A549 (cell line): Measurements from ENCODE around the gene ESYT3. TPM values are rescaled to one million over a fixed set of nuclear protein-coding genes. Genes with fewer than 3 reads are reported as not detected.
"Not testable (repeated sequence)": the region's sequence is repeated elsewhere in the genome, so short reads cannot be mapped to it uniquely, and the experiment has no call there.

Experiments
- ATAC-seq, 2 experiments: fragments of 200-7000 bp in 1 of 2; fragments of >200 bp in 1 of 2; cut with Nextera tagmentation in 1 of 2; cut with Tn5 transposase in 1 of 2; 3 replicates each; pipeline versions ENCODE4 v1.8.0 to v1.9.1; 2018 to 2020; ENCODE audit warnings: mild to moderate bottlenecking in 1 of 2, moderate library complexity in 1 of 2
- CTCF ChIA-PET: fragments of 300-600 bp; sonication (Branson Sonifier 250); formaldehyde crosslinking; extraction: SDS; loops from one replicate; lab custom pipeline; 2021; ENCODE audit warnings: antibody characterized with exemption, inconsistent platforms; lab: Yijun Ruan, JAX
- POLR2A ChIA-PET: fragments of 350-600 bp; formaldehyde crosslinking; extraction: SDS; loops from one replicate; lab custom pipeline; 2021; ENCODE audit warnings: antibody characterized with exemption, inconsistent platforms; lab: Yijun Ruan, JAX
- DNase-seq, 2 experiments: peaks; one replicate each; pipeline versions ENCODE4 v3.0.0 to v3.0.0-alpha.2; 2011 to 2016; ENCODE audit warnings: low read depth in 1 of 2, low spot score in 1 of 2
- FAIRE-seq: peaks from 2 replicates; lab custom pipeline; 2011; peaks lifted over from hg19 to GRCh38; lab: Jason Lieb, UNC
- H3K27ac ChIP-seq, 2 experiments: fragments of >200 bp; sonication (Bioruptor Twin); formaldehyde crosslinking; 3 replicates each; pipeline ENCODE4 v1.5.1; 2016 to 2017
- H3K4me1 ChIP-seq: fragments of >200 bp; sonication (Bioruptor Twin); formaldehyde crosslinking; 3 replicates; pipeline ENCODE4 v1.6.1; 2016
- H3K4me2 ChIP-seq: fragments of >200 bp; sonication (Bioruptor Twin); formaldehyde crosslinking; 3 replicates; pipeline ENCODE4 v1.6.1; 2016
- H3K4me3 ChIP-seq: fragments of >200 bp; sonication (Bioruptor Twin); formaldehyde crosslinking; 3 replicates; pipeline ENCODE4 v1.5.1; 2016
- H3K9me3 ChIP-seq: fragments of >200 bp; sonication (Bioruptor Twin); formaldehyde crosslinking; 3 replicates; pipeline ENCODE4 v1.6.1; 2016
- CEBPB ChIP-seq, 2 experiments: fragments of >200 bp in 1 of 2; sonication (Bioruptor Twin) in 1 of 2; formaldehyde crosslinking in 1 of 2; IDR thresholded peaks; 2 replicates each; pipeline ENCODE4 v1.6.1; 2012 to 2016
- CHD2 ChIP-seq: fragments of 150-350 bp; IDR thresholded peaks from 2 replicates; pipeline ENCODE4 v1.6.1; 2014; ENCODE audit warnings: low read length; ENCODE audit not compliant: partially characterized antibody
- FOSB ChIP-seq: fragments of 250-450 bp; sonication (Bioruptor Pico); IDR thresholded peaks from 2 replicates; pipeline ENCODE4 v1.5.0; 2020; ENCODE audit warnings: mild to moderate bottlenecking, moderate library complexity
- GATA3 ChIP-seq: IDR thresholded peaks from 2 replicates; pipeline ENCODE4 v1.6.1; 2012; ENCODE audit warnings: borderline replicate concordance
- HDAC2 ChIP-seq: fragments of 200-600 bp; sonication (generic); IDR thresholded peaks from 2 replicates; pipeline ENCODE4 v1.6.1; 2016
- HOXB13 ChIP-seq: fragments of 250-450 bp; sonication (Bioruptor Pico); IDR thresholded peaks from 2 replicates; pipeline ENCODE4 v1.5.0; 2020; ENCODE audit warnings: low read depth, mild to moderate bottlenecking, moderate library complexity
- NR3C1 ChIP-seq: fragments of >200 bp; sonication (Bioruptor Twin); formaldehyde crosslinking; IDR thresholded peaks from 3 replicates; pipeline ENCODE4 v1.6.1; 2017
- PHF8 ChIP-seq: fragments of 200-600 bp; sonication (generic); IDR thresholded peaks from 2 replicates; pipeline ENCODE4 v1.6.1; 2016; ENCODE audit warnings: low read depth, mild to moderate bottlenecking, antibody characterized with exemption, moderate library complexity, borderline replicate concordance
- RAD21 ChIP-seq, 2 experiments: fragments of >200 bp in 1 of 2; sonication (Bioruptor Twin) in 1 of 2; formaldehyde crosslinking in 1 of 2; IDR thresholded peaks in 1 of 2; conservative IDR thresholded peaks in 1 of 2; 2 replicates in 1 of 2; 3 replicates in 1 of 2; pipeline ENCODE4 v1.6.1; 2012 to 2018; ENCODE audit warnings: inconsistent platforms in 1 of 2
- RNF2 ChIP-seq: fragments of 200-600 bp; sonication (generic); IDR thresholded peaks from 2 replicates; pipeline ENCODE4 v1.6.1; 2016; ENCODE audit warnings: low read depth, mild to moderate bottlenecking, antibody characterized with exemption, moderate library complexity, borderline replicate concordance
- WGBS: methylation state at CpG from one replicate; pipeline ENCODE4 v1.1.6; 2017; ENCODE audit errors: missing lambda C conversion rate; 5-methylcytosine and 5-hydroxymethylcytosine counted together
- polyA plus RNA-seq, 4 experiments: library from polyadenylated mRNA; depleted of rRNA in 3 of 4; stranded (reverse); fragments of >200 nt; fragmentation: RNase III in 1 of 4; extraction: RNeasy Plus Mini Kit Qiagen cat#74134 plus additional on column Dnase treatment in 1 of 4; gene quantifications; 2 replicates in 3 of 4; 3 replicates in 1 of 4; pipeline ENCODE4 v1.2.3, GENCODE V29; 2011 to 2017
- TF ChIP-seq, protein P1 (sequence below): fragments of >200 bp; sonication (Bioruptor Twin); formaldehyde crosslinking; IDR thresholded peaks from 3 replicates; pipeline ENCODE4 v1.6.1; 2016
- TF ChIP-seq, protein P2 (sequence below): IDR thresholded peaks from 2 replicates; pipeline ENCODE4 v1.6.1; 2012

The ESYT3 gene
- polyA plus RNA-seq, 2 of the 4 experiments (the other 2 are of a cell fraction) = 0.92 to 1.7 TPM

DNA sequence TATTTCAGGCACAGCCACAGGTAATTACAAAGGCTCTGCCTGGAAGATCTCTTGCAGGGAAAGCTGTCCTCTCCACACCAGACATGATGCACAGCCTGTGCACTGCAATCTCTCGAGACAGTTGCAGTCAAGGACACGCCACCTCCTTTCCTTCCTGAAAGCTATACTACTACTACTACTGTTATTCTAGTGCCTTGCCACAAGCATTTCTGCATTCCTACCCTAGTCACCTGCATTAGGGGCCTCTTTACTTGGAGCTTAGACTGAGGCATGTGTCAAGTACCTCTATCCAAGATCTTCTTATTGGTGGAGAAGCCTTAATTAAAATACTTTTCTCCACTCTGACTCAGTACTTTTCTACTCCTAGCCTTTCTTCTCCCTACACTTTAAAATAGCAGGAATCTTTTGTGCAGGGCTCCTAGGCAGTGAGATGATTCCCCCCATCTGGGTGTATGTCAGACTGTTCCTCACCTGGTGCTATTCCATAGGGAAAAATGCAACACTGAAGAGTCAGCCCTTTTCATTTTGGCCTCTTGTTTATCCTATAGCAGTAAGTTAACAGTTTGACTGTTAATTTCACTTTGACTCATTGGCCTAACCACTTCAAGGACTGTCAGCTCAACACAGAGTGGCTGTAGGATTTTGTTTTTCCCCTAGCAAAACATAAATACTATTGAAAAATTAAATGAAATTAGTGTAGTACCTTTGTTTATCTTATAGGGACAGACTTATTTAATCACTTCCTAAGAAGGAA lies 78.9 kb downstream of the ESYT3 start:
- FAIRE-seq (no peak), ATAC-seq (no peak), DNase-seq (no peak)
- TF ChIP-seq RAD21 (conservative IDR thresholded peaks at IDR 0.05 in 1 of 2, IDR thresholded peaks at IDR 0.05 in 1 of 2) (no peak), HDAC2 (no peak), PHF8 (no peak), CHD2 (no peak), CEBPB (IDR thresholded peaks at IDR 0.05) (no peak), RNF2 (no peak), FOSB (CRISPR knock-in tag) (no peak), HOXB13 (CRISPR knock-in tag) (no peak), NR3C1 (no peak), GATA3 (no peak)
- TF ChIP-seq, protein P1, sequence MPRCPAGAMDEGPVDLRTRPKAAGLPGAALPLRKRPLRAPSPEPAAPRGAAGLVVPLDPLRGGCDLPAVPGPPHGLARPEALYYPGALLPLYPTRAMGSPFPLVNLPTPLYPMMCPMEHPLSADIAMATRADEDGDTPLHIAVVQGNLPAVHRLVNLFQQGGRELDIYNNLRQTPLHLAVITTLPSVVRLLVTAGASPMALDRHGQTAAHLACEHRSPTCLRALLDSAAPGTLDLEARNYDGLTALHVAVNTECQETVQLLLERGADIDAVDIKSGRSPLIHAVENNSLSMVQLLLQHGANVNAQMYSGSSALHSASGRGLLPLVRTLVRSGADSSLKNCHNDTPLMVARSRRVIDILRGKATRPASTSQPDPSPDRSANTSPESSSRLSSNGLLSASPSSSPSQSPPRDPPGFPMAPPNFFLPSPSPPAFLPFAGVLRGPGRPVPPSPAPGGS = no peak
- TF ChIP-seq, protein P2, sequence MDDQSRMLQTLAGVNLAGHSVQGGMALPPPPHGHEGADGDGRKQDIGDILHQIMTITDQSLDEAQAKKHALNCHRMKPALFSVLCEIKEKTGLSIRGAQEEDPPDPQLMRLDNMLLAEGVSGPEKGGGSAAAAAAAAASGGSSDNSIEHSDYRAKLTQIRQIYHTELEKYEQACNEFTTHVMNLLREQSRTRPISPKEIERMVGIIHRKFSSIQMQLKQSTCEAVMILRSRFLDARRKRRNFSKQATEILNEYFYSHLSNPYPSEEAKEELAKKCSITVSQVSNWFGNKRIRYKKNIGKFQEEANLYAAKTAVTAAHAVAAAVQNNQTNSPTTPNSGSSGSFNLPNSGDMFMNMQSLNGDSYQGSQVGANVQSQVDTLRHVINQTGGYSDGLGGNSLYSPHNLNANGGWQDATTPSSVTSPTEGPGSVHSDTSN = no peak
- WGBS = 90% methylated on average over 2 of the region's 2 CpGs
- no peak overlapping the region for H3K4me3 ChIP-seq
- no peaks in the 10 kb centered on the region for H3K4me1 ChIP-seq
- no peaks in the 10 kb centered on the region for H3K9me3 ChIP-seq
- H3K27ac ChIP-seq = no peak overlapping the region
- no peak overlapping the region for H3K4me2 ChIP-seq
- CTCF ChIA-PET = interaction anchor here (1.3 to 1.7 kb wide), 3 partner anchors 22 to 96 kb away, joined by 3 to 5 read pairs (median 3); no protein-coding TSS in a partner anchor
- POLR2A ChIA-PET = no interaction called here

DNA sequence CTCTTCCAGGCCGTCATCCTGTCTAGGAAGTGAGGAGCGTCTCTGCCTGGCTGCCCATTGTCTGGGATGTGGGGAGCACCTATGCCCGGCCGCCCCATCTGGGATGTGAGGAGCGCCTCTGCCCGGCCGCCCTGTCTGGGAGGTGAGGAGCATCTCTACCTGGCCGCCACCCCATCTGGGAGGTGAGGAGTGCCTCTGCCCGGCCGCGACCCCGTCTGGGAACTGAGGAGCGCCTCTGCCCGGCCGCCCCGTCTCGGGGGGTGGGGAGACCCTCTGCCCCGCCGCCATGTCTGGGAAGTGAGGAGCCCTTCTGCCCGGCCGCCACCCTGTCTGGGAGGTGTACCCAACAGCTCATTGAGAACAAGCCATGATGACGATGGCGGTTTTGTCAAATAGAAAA lies 87.0 kb downstream of the ESYT3 start:
- CTCF ChIA-PET = interaction anchor here (0.6 kb wide), 1 partner anchor 380 kb away, joined by 3 read pairs; no protein-coding TSS in a partner anchor

More for the DNA sequence above, 87.0 kb downstream of the ESYT3 start:
- H3K4me2 ChIP-seq, ATAC-seq, POLR2A ChIA-PET, H3K4me3 ChIP-seq, H3K27ac ChIP-seq, DNase-seq, FAIRE-seq, H3K9me3 ChIP-seq, H3K4me1 ChIP-seq: not testable (repeated sequence)
- WGBS = 95% methylated on average over 4 of the region's 23 CpGs

Other genes starting within 250 kb of the ESYT3 start
- 45.7 and 59.3 TPM in 2 replicates for gene ARMC8, start 247.3 kb upstream of the ESYT3 start, polyA plus RNA-seq (2011; rRNA removed)
- gene ARMC8, start 247.3 kb upstream of the ESYT3 start, polyA plus RNA-seq (2017; fragmentation: RNase III; extraction: RNeasy Plus Mini Kit Qiagen cat#74134 plus additional on column Dnase treatment) = 20.2 to 25.6 TPM (median 23.1 TPM) in 3 replicates
- 0.05 and 0.16 TPM in 2 replicates for gene NME9, start 104.8 kb upstream of the ESYT3 start, polyA plus RNA-seq (2011; rRNA removed)
- gene NME9, start 104.8 kb upstream of the ESYT3 start, polyA plus RNA-seq (2017; fragmentation: RNase III; extraction: RNeasy Plus Mini Kit Qiagen cat#74134 plus additional on column Dnase treatment) = 0.20 TPM in 1 of 3 replicates, not detected in the others
- 11.2 and 12.4 TPM in 2 replicates for gene MRAS, start 86.0 kb upstream of the ESYT3 start, polyA plus RNA-seq (2011; rRNA removed)
- 11.5 to 15.0 TPM (median 13.0 TPM) in 3 replicates for gene MRAS, start 86.0 kb upstream of the ESYT3 start, polyA plus RNA-seq (2017; fragmentation: RNase III; extraction: RNeasy Plus Mini Kit Qiagen cat#74134 plus additional on column Dnase treatment)
- 9.4 and 17.1 TPM in 2 replicates for gene CEP70, start 159.6 kb downstream of the ESYT3 start, polyA plus RNA-seq (2011; rRNA removed)
- gene CEP70, start 159.6 kb downstream of the ESYT3 start, polyA plus RNA-seq (2017; fragmentation: RNase III; extraction: RNeasy Plus Mini Kit Qiagen cat#74134 plus additional on column Dnase treatment) = 15.7 to 17.4 TPM (median 16.5 TPM) in 3 replicates
- gene FAIM, start 174.2 kb downstream of the ESYT3 start, polyA plus RNA-seq (2011; rRNA removed) = 7.3 and 13.7 TPM in 2 replicates
- 18.7 to 20.9 TPM (median 20.8 TPM) in 3 replicates for gene FAIM, start 174.2 kb downstream of the ESYT3 start, polyA plus RNA-seq (2017; fragmentation: RNase III; extraction: RNeasy Plus Mini Kit Qiagen cat#74134 plus additional on column Dnase treatment)